CD4-positive, alpha-beta memory T cell (primary cell): Measurements from ENCODE around the gene KLF4. TPM values are rescaled to one million over a fixed set of nuclear protein-coding genes. Genes with fewer than 3 reads are reported as not detected.
"Not testable (repeated sequence)": the region's sequence is repeated elsewhere in the genome, so short reads cannot be mapped to it uniquely, and the experiment has no call there.

Experiments used
- CTCF ChIA-PET: fragments of 350-600 bp; sonication (Branson Sonifier 250); formaldehyde crosslinking; loops from one replicate; lab custom pipeline; 2021; ENCODE audit warnings: inconsistent platforms; ENCODE audit not compliant: partially characterized antibody; lab: Charles Lee
- POLR2A ChIA-PET: fragments of 350-600 bp; sonication (Branson Sonifier 250); formaldehyde crosslinking; loops from one replicate; lab custom pipeline; 2021; ENCODE audit not compliant: partially characterized antibody; lab: Charles Lee
- DNase-seq, 5 donors: peaks; one replicate each; pipeline versions ENCODE4 v3.0.0 to v3.0.0-alpha.2; 2020 to 2022; ENCODE audit warnings: mixed read lengths in 1 of 5
- H3K27ac ChIP-seq: one replicate; pipeline ENCODE4 v1.7.0; 2013; ENCODE audit warnings: low read depth, low read length
- H3K27me3 ChIP-seq: 2 replicates; pipeline ENCODE4 v1.7.0; 2013; ENCODE audit warnings: mild to moderate bottlenecking, low read length, moderate library complexity; ENCODE audit not compliant: insufficient read depth
- H3K36me3 ChIP-seq: 2 replicates; pipeline ENCODE4 v1.7.0; 2013; ENCODE audit warnings: mild to moderate bottlenecking, low read length, moderate library complexity; ENCODE audit not compliant: insufficient read depth
- H3K4me1 ChIP-seq: 2 replicates; pipeline ENCODE4 v1.7.0; 2013; ENCODE audit warnings: mild to moderate bottlenecking, low read length, moderate library complexity; ENCODE audit not compliant: insufficient read depth
- H3K4me3 ChIP-seq, 2 donors: one replicate each; pipeline ENCODE4 v1.7.0; 2013; ENCODE audit warnings: low read length in 2 of 2, mild to moderate bottlenecking in 1 of 2
- H3K9me3 ChIP-seq, 2 donors: one replicate each; pipeline ENCODE4 v1.7.0; 2013; ENCODE audit warnings: low read length in 2 of 2, control low read depth in 1 of 2; ENCODE audit not compliant: control insufficient read depth in 1 of 2
- H3K27ac Mint-ChIP-seq, 7 donors: one replicate each; pipeline ENCODE4 v1.8.0; 2020 to 2021; ENCODE audit warnings: mixed read lengths in 7 of 7, mild to moderate bottlenecking in 6 of 7, inconsistent platforms in 3 of 7, moderate library complexity in 3 of 7
- H3K27me3 Mint-ChIP-seq, 2 donors: one replicate each; pipeline ENCODE4 v1.8.0; 2020 to 2021; ENCODE audit warnings: mixed read lengths in 2 of 2
- H3K36me3 Mint-ChIP-seq, 2 donors: one replicate each; pipeline ENCODE4 v1.8.0; 2020 to 2021; ENCODE audit warnings: mixed read lengths in 2 of 2, inconsistent platforms in 1 of 2, mild to moderate bottlenecking in 1 of 2
- H3K4me1 Mint-ChIP-seq, 4 donors: one replicate each; pipeline ENCODE4 v1.8.0; 2020 to 2021; ENCODE audit warnings: mixed read lengths in 4 of 4, mild to moderate bottlenecking in 1 of 4
- H3K4me3 Mint-ChIP-seq, 8 donors: one replicate each; pipeline ENCODE4 v1.8.0; 2020 to 2021; ENCODE audit warnings: mixed read lengths in 8 of 8, mild to moderate bottlenecking in 7 of 8, moderate library complexity in 6 of 8, inconsistent platforms in 3 of 8
- H3K9me3 Mint-ChIP-seq, 8 donors: one replicate each; pipeline ENCODE4 v1.8.0; 2020 to 2021; ENCODE audit warnings: mixed read lengths in 8 of 8, mild to moderate bottlenecking in 5 of 8, inconsistent platforms in 3 of 8, moderate library complexity in 1 of 8
- intact Hi-C: fragments of 100-400 bp; cut with micrococcal nuclease; formaldehyde crosslinking; loops from one replicate; pipeline ENCODE4 v1.15.1; 2023
- polyA plus RNA-seq, 2 donors: library from polyadenylated mRNA; unstranded; fragments of 300-500 nt; fragmentation: Illumina TruSeq; gene quantifications; one replicate each; pipeline ENCODE4 v1.2.3, GENCODE V29; 2021
- total RNA-seq, 2 experiments: library from RNA; stranded (reverse); gene quantifications; one replicate each; pipeline ENCODE4 v1.2.3, GENCODE V29; 2021

The KLF4 gene
- total and polyA plus RNA-seq, 4 experiments from 2014 or later, result 0.19 to 0.79 TPM; not detected in 2

DNA sequence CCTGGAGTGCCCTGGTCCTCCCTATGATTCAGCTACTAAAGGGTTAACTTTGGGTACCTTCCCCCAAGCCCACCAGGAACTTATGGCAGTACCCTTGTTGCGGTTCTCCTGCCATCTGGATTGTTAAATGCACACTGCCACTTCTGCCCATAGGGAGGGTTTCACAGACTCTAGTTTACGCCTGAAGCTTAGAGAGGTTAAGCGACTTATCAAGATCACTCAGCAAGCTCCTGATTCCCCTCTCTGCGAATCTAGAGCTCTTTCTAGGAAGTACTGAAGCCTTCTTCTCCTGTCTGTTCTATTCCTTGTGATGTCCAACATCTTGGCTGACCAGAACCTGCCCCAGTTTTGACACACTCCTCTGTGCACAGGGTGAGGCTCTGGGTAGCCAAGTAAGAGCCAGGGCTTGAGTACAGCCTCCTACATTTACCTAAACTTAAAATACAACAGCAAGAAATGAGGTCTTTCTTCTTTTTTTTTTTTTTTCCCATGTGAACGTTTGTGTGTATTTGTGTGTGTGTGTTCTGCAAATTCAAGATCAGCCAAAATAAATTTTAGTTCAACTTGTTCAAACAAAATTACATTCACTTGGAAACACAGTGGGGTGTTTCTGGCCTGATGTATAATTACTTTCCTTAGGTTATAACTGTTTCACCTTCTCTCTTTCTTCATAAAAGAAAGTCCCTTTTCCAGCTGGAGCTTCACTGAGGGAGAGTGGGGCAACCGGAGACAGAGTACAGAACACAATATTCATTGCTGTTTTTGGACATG is 28.7 kb upstream of the KLF4 start:
- no peaks in the 10 kb centered on the region for H3K4me1 Mint-ChIP-seq
- Histone ChIP-seq H3K4me1 (no peaks in the 10 kb centered on the region), H3K27ac (no peak overlapping the region), H3K36me3 (no peaks in the 10 kb centered on the region), H3K27me3 (no peaks in the 10 kb centered on the region), H3K4me3 (no peak overlapping the region), H3K9me3 (no peaks in the 10 kb centered on the region)
- intact Hi-C loops, result no loop called here
- H3K27me3 Mint-ChIP-seq, result no peaks in the 10 kb centered on the region
- DNase-seq, result no peak
- H3K36me3 Mint-ChIP-seq, result no peaks in the 10 kb centered on the region
- H3K27ac Mint-ChIP-seq, result no peak overlapping the region
- no peak overlapping the region for H3K4me3 Mint-ChIP-seq
- POLR2A ChIA-PET, result no interaction called here
- peaks cover 0 to 7% (median 0%) of the 10 kb centered on the region in 8 donors for H3K9me3 Mint-ChIP-seq
- CTCF ChIA-PET, result no interaction called here

DNA sequence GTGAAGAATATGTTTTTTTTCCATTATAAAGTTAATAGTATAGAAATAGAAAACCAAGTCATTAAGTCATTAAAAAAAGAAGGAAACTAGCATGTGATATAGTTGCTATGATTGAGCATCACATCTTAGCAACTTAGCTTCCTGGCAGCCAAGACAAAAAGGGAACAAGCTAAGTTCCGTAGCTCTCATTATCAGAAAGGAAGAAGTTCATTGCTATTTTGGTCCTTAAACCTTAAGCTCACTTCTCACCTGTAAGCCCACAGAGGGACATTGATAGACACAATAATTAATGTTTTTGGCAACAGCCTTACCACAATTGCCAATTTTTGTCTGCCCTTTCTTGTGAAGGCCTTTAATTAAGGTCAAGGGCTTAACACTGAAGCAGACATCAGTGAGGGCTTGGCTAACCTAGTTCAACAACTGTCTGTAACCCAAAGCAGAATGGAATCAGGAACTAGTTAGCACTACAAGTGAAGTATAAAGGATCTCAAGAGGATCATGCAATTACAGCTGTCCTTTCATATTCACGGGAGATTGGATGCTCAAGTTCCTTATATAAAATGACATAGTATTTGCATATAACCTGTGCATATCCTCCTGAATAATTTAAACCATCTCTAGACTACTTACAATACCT is 24.0 kb upstream of the KLF4 start:
- Mint-ChIP-seq H3K27me3 (peaks cover 0 to 6% of the 10 kb centered on the region in 2 donors), H3K9me3 (peaks cover 0 to 7% (median 0%) of the 10 kb centered on the region in 8 donors), H3K36me3 (no peaks in the 10 kb centered on the region), H3K4me1 (no peaks in the 10 kb centered on the region), H3K4me3 (no peak overlapping the region), H3K27ac (no peak overlapping the region)
- ChIA-PET POLR2A (no interaction called here), CTCF (interaction anchor here (1.6 kb wide), 1 partner anchor 376 kb away, joined by 3 read pairs; no protein-coding TSS in a partner anchor)
- no peak for DNase-seq
- intact Hi-C loops, result no loop called here
- no peaks in the 10 kb centered on the region for H3K9me3 ChIP-seq
- no peak overlapping the region for H3K27ac ChIP-seq
- no peaks in the 10 kb centered on the region for H3K4me1 ChIP-seq
- no peaks in the 10 kb centered on the region for H3K27me3 ChIP-seq
- no peak overlapping the region for H3K4me3 ChIP-seq
- H3K36me3 ChIP-seq, result no peaks in the 10 kb centered on the region

DNA sequence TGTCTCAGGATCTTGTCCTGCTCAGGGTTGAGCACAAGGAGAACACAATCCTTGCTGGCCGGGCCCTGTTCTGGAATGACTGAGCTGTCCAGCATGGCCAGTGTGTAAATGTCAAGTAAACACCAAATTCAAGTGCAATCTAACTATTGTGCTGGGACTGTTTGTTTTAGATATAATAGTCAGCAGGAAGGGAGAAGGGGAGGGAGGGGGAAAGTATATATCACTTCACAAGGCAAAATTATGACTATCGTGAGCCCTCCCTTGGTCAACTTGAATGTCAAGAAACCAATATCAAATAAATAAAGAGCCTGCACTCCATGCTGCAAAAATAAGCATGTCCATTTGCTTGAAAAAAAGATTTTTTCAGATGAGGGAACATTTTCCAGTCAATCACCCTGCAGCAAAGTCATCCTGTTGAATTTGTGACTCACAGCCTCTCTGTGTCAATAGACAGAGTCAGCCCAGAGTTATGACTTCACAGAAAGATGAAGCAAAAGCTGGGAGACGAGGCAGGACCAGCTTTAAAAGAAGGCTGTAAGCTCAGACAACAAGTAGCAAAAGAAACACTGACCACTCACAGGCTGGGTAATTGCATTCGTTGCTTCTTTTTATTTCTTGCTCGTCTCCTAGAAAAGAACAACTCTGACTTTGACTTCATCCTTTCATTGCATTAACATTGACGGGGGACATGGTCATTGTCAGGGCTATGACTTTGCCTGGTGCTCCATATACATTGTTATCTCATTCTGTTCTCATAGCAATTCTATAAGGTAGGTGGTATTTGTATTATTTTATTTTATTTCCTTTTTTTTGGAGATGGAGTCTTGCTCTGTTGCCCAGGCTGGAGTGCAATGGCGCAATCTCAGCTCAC is 15.3 kb upstream of the KLF4 start:
- Histone ChIP-seq H3K4me3 (no peak overlapping the region), H3K4me1 (no peaks in the 10 kb centered on the region), H3K27me3 (no peaks in the 10 kb centered on the region), H3K9me3 (no peaks in the 10 kb centered on the region), H3K27ac (no peak overlapping the region), H3K36me3 (no peaks in the 10 kb centered on the region)
- Mint-ChIP-seq H3K9me3 (peaks cover 0 to 2% (median 0%) of the 10 kb centered on the region in 8 donors), H3K4me3 (no peak overlapping the region), H3K4me1 (no peaks in the 10 kb centered on the region), H3K27ac (no peak overlapping the region), H3K27me3 (peaks cover 2 to 3% of the 10 kb centered on the region in 2 donors), H3K36me3 (no peaks in the 10 kb centered on the region)
- CTCF ChIA-PET, result no interaction called here
- DNase-seq, result no peak
- POLR2A ChIA-PET, result no interaction called here
- intact Hi-C loops, result no loop called here

DNA sequence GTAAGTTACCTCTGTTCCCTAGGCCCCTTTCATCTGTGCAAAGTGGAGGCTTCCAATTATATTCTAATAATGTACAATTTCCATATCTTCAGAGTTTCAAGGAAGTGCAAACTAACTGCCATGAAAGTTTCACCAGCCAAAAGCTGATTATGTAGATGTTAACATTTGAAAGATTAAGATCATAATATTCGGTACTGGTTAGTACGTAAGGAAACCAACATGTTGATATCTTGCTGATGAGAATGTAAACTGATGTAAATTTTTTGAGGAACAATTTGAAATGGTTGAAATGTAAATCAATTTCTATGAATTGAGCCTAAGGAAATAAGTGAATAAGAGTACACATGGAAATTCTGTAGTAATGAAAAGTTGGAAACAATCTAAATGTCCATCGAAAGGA is 12.9 kb upstream of the KLF4 start:
- no peak overlapping the region for H3K4me3 ChIP-seq
- no peak overlapping the region for H3K4me3 Mint-ChIP-seq
- no peaks in the 10 kb centered on the region for H3K36me3 ChIP-seq
- ChIA-PET POLR2A (no interaction called here), CTCF (no interaction called here)
- no peaks in the 10 kb centered on the region for H3K9me3 ChIP-seq
- DNase-seq, result no peak
- no peak overlapping the region for H3K27ac Mint-ChIP-seq
- no peaks in the 10 kb centered on the region for H3K4me1 Mint-ChIP-seq
- H3K27me3 Mint-ChIP-seq, result peaks cover 0 to 2% of the 10 kb centered on the region in 2 donors
- no peaks in the 10 kb centered on the region for H3K4me1 ChIP-seq
- intact Hi-C loops, result no loop called here
- H3K36me3 Mint-ChIP-seq, result no peaks in the 10 kb centered on the region
- H3K27me3 ChIP-seq, result no peaks in the 10 kb centered on the region
- peaks cover 0 to 2% (median 0%) of the 10 kb centered on the region in 8 donors for H3K9me3 Mint-ChIP-seq
- H3K27ac ChIP-seq, result no peak overlapping the region

DNA sequence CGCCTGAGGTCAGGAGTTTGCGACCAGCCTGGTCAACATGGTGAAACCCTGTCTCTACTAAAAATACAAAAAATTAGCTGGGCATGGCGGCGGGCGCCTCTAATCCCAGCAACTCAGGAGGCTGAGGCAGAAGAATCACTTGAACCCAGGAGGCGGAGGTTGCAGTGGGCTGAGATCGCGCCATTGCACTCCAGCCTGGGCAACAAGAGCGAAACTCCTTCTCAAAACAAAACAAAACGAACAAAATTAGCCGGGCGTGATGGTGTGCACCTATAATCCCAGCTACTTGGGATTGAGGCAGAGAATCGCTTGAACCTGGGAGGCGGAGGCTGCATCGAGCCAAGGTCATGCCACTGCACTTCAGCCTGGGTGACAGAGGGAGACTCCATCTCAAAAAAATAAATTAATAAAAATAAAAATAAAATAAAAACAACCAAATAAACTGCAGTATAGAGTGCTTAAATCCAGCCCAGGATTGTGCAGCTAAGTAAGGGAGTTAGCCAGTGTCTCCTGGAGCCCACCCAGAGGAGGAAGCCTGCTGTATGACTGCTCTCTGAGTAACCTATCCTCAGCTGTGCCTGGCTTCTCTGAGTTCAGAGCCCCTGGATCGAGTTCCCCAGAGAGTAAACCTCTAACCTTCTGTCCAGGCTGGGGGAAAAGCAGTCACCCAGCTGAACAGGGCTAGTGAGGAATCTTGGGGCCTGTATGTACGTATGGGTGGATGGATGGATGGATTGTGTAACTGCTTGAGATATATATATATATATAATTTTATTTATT is 11.0 kb upstream of the KLF4 start:
- H3K27ac Mint-ChIP-seq, H3K9me3 ChIP-seq, H3K36me3 Mint-ChIP-seq, H3K4me1 Mint-ChIP-seq, H3K4me1 ChIP-seq, H3K27me3 Mint-ChIP-seq, H3K9me3 Mint-ChIP-seq, H3K4me3 Mint-ChIP-seq, H3K27me3 ChIP-seq, intact Hi-C loops, H3K27ac ChIP-seq, H3K36me3 ChIP-seq, DNase-seq, CTCF ChIA-PET, H3K4me3 ChIP-seq, POLR2A ChIA-PET: not testable (repeated sequence)

DNA sequence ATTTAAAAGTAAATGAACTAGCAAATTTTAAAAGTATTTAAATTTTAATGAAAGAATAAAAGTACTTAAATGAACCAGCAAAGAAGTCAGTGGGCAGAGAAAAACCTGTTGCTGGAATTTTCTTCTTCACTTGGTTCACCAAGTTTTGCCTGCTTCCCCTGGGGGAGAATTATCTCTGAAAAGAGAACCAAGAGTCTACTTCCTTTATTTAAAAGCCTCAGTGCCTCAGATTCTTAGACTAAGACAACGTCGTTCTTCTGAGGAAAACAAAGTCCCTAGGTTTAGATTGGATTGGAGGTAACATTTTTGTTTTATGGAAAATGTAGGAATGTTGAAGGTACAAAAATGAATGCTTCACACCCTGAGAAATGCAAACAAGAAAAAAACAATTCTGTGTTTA is 7.4 kb upstream of the KLF4 start:
- H3K36me3 ChIP-seq, result no peaks in the 10 kb centered on the region
- no peak overlapping the region for H3K4me3 ChIP-seq
- no peak for DNase-seq
- CTCF ChIA-PET, result no interaction called here
- H3K4me1 ChIP-seq, result no peaks in the 10 kb centered on the region
- POLR2A ChIA-PET, result no interaction called here
- H3K4me1 Mint-ChIP-seq, result no peaks in the 10 kb centered on the region
- H3K27ac ChIP-seq, result no peak overlapping the region
- no peaks in the 10 kb centered on the region for H3K36me3 Mint-ChIP-seq
- intact Hi-C loops, result no loop called here
- peaks cover 11 to 25% of the 10 kb centered on the region in 2 donors for H3K27me3 Mint-ChIP-seq
- no peaks in the 10 kb centered on the region for H3K9me3 ChIP-seq
- no peak overlapping the region for H3K4me3 Mint-ChIP-seq
- H3K9me3 Mint-ChIP-seq, result peaks cover 0 to 2% (median 0%) of the 10 kb centered on the region in 8 donors
- H3K27ac Mint-ChIP-seq, result no peak overlapping the region
- H3K27me3 ChIP-seq, result no peaks in the 10 kb centered on the region
